Measurements from ENCODE around the gene PAOX.
A peak's percentile ranks its signal among the peaks of the same experiment; 100 is the strongest.

PAOX gene

DNA sequence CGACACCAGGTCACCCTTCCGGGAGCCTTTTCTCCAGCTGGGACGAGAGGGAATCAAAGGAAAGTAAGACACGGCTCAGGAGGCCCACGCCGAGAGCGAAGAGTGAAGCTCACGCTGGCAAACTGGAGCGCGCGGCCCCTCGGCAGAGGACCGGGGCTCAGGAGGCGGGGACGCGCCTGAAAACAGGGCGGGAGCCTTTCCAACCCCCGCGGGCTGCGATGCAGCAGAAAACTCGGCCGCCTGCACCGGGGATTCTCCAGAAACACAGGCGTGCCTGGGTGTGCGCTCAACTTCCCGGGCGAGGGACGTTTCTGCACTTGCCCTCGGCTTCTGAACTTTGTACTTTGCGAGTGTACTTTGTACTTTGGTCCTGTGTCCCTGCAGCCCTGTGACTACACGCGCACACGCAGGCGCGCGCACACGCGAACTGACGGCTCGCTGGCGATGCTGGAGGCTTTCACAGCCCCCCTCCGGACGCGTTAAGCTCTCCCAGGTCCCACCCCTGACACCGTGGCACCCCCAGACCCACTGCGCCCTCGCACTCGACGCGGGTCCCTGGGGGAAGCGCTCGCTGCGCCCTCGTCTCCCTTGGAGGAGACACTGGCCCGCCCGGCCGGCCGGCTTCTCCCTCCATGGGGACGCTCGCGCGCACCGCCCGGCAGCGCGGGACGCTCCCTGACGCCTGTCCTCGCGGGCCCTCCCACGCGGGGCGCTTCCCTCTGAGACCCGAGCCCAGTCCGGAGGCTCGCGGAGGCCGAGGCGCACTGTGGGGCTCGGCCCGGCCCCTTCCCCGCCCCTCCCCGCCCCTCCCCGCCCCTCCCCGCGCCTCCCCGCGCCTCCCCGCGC lies 588 bp upstream of the PAOX start:
- peaks cover 23% of the 10 kb centered on the region for H3K4me1 ChIP-seq (ENCODE audit: low read length)
- TF ChIP-seq, protein P1, sequence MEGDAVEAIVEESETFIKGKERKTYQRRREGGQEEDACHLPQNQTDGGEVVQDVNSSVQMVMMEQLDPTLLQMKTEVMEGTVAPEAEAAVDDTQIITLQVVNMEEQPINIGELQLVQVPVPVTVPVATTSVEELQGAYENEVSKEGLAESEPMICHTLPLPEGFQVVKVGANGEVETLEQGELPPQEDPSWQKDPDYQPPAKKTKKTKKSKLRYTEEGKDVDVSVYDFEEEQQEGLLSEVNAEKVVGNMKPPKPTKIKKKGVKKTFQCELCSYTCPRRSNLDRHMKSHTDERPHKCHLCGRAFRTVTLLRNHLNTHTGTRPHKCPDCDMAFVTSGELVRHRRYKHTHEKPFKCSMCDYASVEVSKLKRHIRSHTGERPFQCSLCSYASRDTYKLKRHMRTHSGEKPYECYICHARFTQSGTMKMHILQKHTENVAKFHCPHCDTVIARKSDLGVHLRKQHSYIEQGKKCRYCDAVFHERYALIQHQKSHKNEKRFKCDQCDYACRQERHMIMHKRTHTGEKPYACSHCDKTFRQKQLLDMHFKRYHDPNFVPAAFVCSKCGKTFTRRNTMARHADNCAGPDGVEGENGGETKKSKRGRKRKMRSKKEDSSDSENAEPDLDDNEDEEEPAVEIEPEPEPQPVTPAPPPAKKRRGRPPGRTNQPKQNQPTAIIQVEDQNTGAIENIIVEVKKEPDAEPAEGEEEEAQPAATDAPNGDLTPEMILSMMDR (IDR thresholded peaks at IDR 0.05; ENCODE audit: low read depth, low read length), result no peak
- no peak for TF ChIP-seq EZH2phosphoT487 (IDR thresholded peaks at IDR 0.05; ENCODE audit: low read depth)
- H4K20me1 ChIP-seq (ENCODE audit: insufficient read depth, low read length), result no peaks in the 10 kb centered on the region
- no peaks in the 10 kb centered on the region for H3K27me3 ChIP-seq (ENCODE audit: low read depth, low read length)
- peak overlapping the region; percentile 78 for H3K4me2 ChIP-seq (ENCODE audit: low read length)
- H3K4me3 ChIP-seq (ENCODE audit: low read length), result peak overlapping the region; percentile 81
- no peaks in the 10 kb centered on the region for H3K36me3 ChIP-seq (replicated peaks; ENCODE audit: low read depth, low read length)
- no peaks in the 10 kb centered on the region for H3K79me2 ChIP-seq (ENCODE audit: low read length)
- no peak overlapping the region; the same call in 1 of the 2 replicates for H3K27ac ChIP-seq (ENCODE audit: low read length)
- no peaks in the 10 kb centered on the region for H3K9me3 ChIP-seq (ENCODE audit: insufficient read depth, low read length)
- H2AFZ ChIP-seq (ENCODE audit: low read depth, low read length), result peak overlapping the region; percentile 20; the same call in 1 of the 2 replicates
- H3K9ac ChIP-seq (ENCODE audit: low read length), result peak overlapping the region; percentile 61

DNA sequence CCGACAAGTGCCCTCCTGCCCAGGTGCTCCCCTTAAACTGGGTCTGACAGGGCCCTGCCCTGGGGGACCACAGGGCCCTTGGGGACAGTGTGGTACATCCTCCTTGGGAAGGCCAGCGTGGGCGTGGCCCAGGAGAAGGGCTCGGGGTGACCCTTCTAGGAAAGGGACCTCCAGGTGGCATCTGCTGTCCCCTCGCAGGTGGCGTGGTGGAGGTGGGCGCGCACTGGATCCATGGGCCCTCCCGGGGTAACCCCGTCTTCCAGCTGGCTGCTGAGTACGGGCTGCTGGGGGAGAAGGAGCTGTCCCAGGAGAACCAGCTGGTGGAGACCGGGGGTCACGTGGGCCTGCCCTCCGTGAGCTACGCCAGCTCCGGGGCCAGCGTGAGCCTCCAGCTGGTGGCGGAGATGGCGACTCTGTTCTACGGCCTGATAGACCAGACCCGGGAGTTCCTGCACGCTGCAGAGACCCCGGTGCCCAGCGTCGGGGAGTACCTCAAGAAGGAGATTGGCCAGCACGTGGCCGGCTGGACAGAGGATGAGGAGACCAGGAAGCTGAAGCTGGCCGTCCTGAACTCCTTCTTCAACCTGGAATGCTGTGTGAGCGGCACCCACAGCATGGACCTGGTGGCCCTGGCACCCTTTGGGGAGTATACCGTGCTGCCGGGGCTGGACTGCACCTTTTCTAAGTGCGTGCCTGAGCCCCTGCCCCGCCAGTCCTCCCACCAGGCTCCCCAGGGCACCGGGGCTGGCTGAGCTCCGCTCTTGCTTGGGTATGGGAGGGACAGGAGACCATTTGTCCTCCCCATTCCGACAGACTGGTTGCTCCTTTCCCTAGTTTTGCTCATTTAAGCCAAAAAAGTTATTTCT lies 972 bp downstream of the PAOX start:
- Histone ChIP-seq H3K9ac (ENCODE audit: low read length) (peak overlapping the region; percentile 72), H3K79me2 (ENCODE audit: low read length) (no peaks in the 10 kb centered on the region), H3K4me2 (ENCODE audit: low read length) (peak overlapping the region; percentile 88), H3K4me1 (ENCODE audit: low read length) (peaks cover 20% of the 10 kb centered on the region), H3K4me3 (ENCODE audit: low read length) (peak overlapping the region; percentile 91), H2AFZ (ENCODE audit: low read depth, low read length) (no peak overlapping the region), H4K20me1 (ENCODE audit: insufficient read depth, low read length) (no peaks in the 10 kb centered on the region), H3K27me3 (ENCODE audit: low read depth, low read length) (no peaks in the 10 kb centered on the region), H3K36me3 (replicated peaks; ENCODE audit: low read depth, low read length) (no peaks in the 10 kb centered on the region), H3K9me3 (ENCODE audit: insufficient read depth, low read length) (no peaks in the 10 kb centered on the region), H3K27ac (ENCODE audit: low read length) (peak overlapping the region; percentile 28; the same call in 1 of the 2 replicates)
- TF ChIP-seq, protein P1 (IDR thresholded peaks at IDR 0.05; ENCODE audit: low read depth, low read length), result no peak
- no peak for TF ChIP-seq EZH2phosphoT487 (IDR thresholded peaks at IDR 0.05; ENCODE audit: low read depth)

DNA sequence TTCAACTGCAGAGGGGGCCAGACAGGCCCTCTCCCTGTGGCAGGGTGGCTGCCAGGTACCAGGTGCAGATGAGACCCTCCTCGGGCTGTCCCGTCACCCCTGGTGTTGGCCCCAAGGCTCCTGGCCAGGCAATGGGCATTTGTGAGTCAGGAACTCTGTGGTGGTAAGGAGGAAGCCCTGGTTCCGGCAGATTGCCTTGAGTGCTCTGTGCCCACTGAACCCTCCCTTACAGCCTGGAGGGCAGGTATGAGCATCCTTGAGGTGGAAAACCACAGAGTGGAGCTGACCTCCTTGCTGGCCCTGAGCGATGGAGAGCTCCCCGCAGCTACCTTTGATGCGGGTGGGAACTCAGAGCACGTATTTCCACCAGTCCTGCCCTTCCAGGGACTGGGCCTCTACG lies 2.0 kb downstream of the PAOX start:
- Histone ChIP-seq H3K4me3 (ENCODE audit: low read length) (no peak overlapping the region), H3K27ac (ENCODE audit: low read length) (no peak overlapping the region), H2AFZ (ENCODE audit: low read depth, low read length) (no peak overlapping the region), H3K4me1 (ENCODE audit: low read length) (peaks cover 11% of the 10 kb centered on the region), H3K9me3 (ENCODE audit: insufficient read depth, low read length) (no peaks in the 10 kb centered on the region), H3K4me2 (ENCODE audit: low read length) (no peak overlapping the region), H3K79me2 (ENCODE audit: low read length) (no peaks in the 10 kb centered on the region), H3K9ac (ENCODE audit: low read length) (no peak overlapping the region), H3K36me3 (replicated peaks; ENCODE audit: low read depth, low read length) (no peaks in the 10 kb centered on the region), H3K27me3 (ENCODE audit: low read depth, low read length) (no peaks in the 10 kb centered on the region), H4K20me1 (ENCODE audit: insufficient read depth, low read length) (no peaks in the 10 kb centered on the region)
- TF ChIP-seq, protein P1 (IDR thresholded peaks at IDR 0.05; ENCODE audit: low read depth, low read length), result no peak
- no peak for TF ChIP-seq EZH2phosphoT487 (IDR thresholded peaks at IDR 0.05; ENCODE audit: low read depth)

DNA sequence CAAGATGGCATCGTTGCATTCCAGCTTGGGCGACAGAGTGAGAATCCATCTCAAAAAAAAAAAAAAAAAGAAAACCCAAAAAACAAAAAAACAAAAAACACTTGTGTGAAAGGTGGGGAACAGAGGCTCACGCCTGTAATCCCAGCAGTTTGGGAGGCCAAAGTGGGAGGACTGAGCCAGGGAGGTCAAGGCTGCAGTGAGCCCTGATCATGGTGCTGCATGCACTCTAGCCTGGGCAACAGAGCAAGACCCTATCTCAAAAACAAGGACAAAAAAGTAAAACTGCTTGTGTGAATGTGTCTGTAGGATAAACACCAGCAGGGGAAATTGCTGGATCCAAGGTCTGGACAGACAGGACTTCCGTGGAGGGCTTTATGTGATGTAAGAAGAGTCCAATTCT lies 4.5 kb downstream of the PAOX start:
- H3K4me1 ChIP-seq (ENCODE audit: low read length), result peaks cover 10% of the 10 kb centered on the region
- H2AFZ ChIP-seq (ENCODE audit: low read depth, low read length), result no peak overlapping the region
- no peak overlapping the region for H3K4me3 ChIP-seq (ENCODE audit: low read length)
- TF ChIP-seq, protein P1 (IDR thresholded peaks at IDR 0.05; ENCODE audit: low read depth, low read length), result no peak
- TF ChIP-seq EZH2phosphoT487 (IDR thresholded peaks at IDR 0.05; ENCODE audit: low read depth), result no peak
- no peak overlapping the region for H3K4me2 ChIP-seq (ENCODE audit: low read length)
- no peaks in the 10 kb centered on the region for H4K20me1 ChIP-seq (ENCODE audit: insufficient read depth, low read length)
- H3K27me3 ChIP-seq (ENCODE audit: low read depth, low read length), result no peaks in the 10 kb centered on the region
- no peaks in the 10 kb centered on the region for H3K79me2 ChIP-seq (ENCODE audit: low read length)
- no peaks in the 10 kb centered on the region for H3K36me3 ChIP-seq (replicated peaks; ENCODE audit: low read depth, low read length)
- H3K9me3 ChIP-seq (ENCODE audit: insufficient read depth, low read length), result no peaks in the 10 kb centered on the region
- no peak overlapping the region for H3K9ac ChIP-seq (ENCODE audit: low read length)
- H3K27ac ChIP-seq (ENCODE audit: low read length), result no peak overlapping the region

Measured in OCI-LY3 (cell line).